ENCODE measurements around the gene HS6ST2.

DNA sequence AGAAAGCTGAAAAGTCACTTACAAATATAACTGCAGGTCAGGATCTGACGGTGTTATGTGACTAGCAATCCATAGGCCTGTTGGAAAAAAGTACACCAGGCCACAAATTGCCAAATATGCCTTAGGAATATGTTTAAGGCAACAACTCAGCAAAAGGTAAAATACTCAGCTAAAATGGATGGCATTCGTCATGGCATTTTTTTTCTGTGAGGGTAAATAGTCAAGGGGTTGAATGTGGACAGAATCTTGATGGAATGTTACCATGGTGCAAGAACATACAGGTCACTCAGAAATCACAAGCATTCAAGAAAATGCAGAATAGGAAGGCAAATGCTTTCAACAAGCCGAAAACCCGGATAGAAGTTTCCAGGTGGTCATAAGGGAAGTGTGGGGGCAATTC, 347.9 kb downstream of the HS6ST2 start:
- TF ChIP-seq, protein P1, sequence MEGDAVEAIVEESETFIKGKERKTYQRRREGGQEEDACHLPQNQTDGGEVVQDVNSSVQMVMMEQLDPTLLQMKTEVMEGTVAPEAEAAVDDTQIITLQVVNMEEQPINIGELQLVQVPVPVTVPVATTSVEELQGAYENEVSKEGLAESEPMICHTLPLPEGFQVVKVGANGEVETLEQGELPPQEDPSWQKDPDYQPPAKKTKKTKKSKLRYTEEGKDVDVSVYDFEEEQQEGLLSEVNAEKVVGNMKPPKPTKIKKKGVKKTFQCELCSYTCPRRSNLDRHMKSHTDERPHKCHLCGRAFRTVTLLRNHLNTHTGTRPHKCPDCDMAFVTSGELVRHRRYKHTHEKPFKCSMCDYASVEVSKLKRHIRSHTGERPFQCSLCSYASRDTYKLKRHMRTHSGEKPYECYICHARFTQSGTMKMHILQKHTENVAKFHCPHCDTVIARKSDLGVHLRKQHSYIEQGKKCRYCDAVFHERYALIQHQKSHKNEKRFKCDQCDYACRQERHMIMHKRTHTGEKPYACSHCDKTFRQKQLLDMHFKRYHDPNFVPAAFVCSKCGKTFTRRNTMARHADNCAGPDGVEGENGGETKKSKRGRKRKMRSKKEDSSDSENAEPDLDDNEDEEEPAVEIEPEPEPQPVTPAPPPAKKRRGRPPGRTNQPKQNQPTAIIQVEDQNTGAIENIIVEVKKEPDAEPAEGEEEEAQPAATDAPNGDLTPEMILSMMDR (IDR thresholded peaks at IDR 0.05) = no peak
- no peak for TF ChIP-seq POLR2A (IDR thresholded peaks at IDR 0.05)
